Hepatocyte (in vitro differentiated cells): Measurements from ENCODE around the gene ROBO1.

ENCODE experiments used
- CTCF ChIP-seq: fragments of 200-600 bp; sonication (generic); IDR thresholded peaks from 2 replicates; pipeline ENCODE4 v1.5.1; 2016; ENCODE audit warnings: antibody characterized with exemption, mild to moderate bottlenecking; ENCODE audit not compliant: poor library complexity
- EZH2 ChIP-seq: fragments of 200-600 bp; sonication (generic); IDR thresholded peaks from 2 replicates; pipeline ENCODE4 v1.6.1; 2016; ENCODE audit warnings: antibody characterized with exemption, mild to moderate bottlenecking, borderline replicate concordance

DNA sequence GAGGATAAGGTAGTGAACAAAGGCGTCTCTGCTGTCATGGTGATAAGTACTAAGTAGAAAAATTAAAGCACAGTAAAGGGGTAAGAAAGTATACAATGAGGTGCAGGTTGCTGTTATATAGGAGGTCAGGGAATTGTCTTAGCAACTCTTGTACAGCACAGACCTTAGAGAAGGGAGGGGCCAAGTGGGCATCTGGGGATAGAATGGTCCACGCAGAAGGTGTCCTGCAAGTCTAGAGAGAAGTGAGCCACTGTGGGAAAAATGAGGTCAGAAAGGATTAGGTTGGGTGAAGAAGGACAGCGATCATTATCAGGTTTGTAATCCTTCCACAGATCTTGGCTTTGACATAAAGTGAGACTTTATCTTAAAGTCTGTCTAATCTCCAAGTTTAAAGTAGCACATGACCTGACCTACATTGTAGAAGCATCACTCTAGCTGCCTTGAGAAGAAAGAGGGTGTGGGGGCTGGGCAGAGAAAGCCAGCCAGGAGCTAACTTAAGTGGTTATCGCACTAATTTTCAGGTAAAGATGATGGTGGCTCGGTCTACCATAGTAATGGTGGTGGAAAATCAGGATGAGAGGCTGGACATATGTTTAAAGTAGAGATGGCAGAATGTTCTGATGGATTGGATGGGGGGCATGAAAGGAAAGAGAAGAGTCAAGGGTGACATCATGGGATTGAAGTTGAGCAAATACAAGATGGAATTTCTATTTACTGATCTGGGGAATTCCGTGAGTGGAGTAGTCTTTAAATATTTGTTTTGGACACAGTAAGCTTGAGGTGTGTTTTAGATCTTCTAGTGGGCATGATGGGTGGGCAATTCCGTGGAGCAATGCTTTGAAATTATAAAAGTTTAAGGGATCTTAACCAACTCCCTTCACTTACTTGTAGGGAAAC is 919.2 kb downstream of the ROBO1 start:
- TF ChIP-seq EZH2 (no peak), CTCF (no peak)
